Panc1 (cell line): ENCODE measurements around the gene YPEL1.

ENCODE experiments used
- SIN3A ChIP-seq: IDR thresholded peaks from 2 replicates; pipeline ENCODE4 v1.6.1; 2012; ENCODE audit warnings: low read depth, mild to moderate bottlenecking, low read length, moderate library complexity, borderline replicate concordance; ENCODE audit not compliant: insufficient read depth
- TCF7L2 ChIP-seq: IDR thresholded peaks from 2 replicates; pipeline ENCODE4 v1.6.1; 2011; ENCODE audit warnings: mild to moderate bottlenecking, low read depth, low read length, inconsistent platforms
- TF ChIP-seq, protein P1 (sequence below): fragments of 450-650 bp; IDR thresholded peaks from 2 replicates; pipeline ENCODE4 v1.5.1; 2017; ENCODE audit warnings: mild to moderate bottlenecking

DNA sequence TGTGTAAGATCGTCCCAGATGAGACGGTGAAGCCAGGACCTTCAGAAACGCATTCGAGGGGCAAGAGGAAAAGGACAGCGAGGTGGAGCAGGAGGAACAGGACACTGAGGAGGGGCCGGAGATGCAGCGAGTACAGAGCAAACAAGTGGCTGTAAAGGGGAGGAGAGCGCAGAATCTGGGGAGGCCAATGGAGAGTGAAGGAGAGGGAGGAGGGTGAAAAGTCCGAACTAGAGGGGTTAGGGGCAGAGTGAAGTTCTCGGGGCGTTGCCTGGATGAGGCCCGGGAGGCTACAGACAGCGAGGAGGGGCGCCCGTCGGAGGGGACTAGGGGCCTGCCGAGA is 78.6 kb downstream of the YPEL1 start:
- TF ChIP-seq, protein P1, sequence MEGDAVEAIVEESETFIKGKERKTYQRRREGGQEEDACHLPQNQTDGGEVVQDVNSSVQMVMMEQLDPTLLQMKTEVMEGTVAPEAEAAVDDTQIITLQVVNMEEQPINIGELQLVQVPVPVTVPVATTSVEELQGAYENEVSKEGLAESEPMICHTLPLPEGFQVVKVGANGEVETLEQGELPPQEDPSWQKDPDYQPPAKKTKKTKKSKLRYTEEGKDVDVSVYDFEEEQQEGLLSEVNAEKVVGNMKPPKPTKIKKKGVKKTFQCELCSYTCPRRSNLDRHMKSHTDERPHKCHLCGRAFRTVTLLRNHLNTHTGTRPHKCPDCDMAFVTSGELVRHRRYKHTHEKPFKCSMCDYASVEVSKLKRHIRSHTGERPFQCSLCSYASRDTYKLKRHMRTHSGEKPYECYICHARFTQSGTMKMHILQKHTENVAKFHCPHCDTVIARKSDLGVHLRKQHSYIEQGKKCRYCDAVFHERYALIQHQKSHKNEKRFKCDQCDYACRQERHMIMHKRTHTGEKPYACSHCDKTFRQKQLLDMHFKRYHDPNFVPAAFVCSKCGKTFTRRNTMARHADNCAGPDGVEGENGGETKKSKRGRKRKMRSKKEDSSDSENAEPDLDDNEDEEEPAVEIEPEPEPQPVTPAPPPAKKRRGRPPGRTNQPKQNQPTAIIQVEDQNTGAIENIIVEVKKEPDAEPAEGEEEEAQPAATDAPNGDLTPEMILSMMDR = no peak
- no peak for TF ChIP-seq SIN3A
- TF ChIP-seq TCF7L2 = no peak
